ENCODE measurements around the gene PPP6C.

- TF ChIP-seq FOXM1 (IDR thresholded peaks at IDR 0.05; ENCODE audit: borderline replicate concordance, low read depth) (no peak), CEBPB (IDR thresholded peaks at IDR 0.05) (no peak), YY1 (IDR thresholded peaks at IDR 0.05; ENCODE audit: low read depth) (no peak), MAX (IDR thresholded peaks at IDR 0.05) (no peak), REST (IDR thresholded peaks at IDR 0.05; ENCODE audit: low read depth) (no peak), RAD21 (IDR thresholded peaks at IDR 0.05; ENCODE audit: low read depth) (no peak), EP300 (IDR thresholded peaks at IDR 0.05; ENCODE audit: borderline replicate concordance) (no peak), TEAD4 (IDR thresholded peaks at IDR 0.05) (no peak), TCF12 (IDR thresholded peaks at IDR 0.05; ENCODE audit: low read depth) (no peak)
Observed at GRCh38 chr9:125238127-125238914, 48.7 kb upstream of the PPP6C start.

All from Ishikawa (cell line).